ENCODE results near the gene PAX8.

GRCh38 chr2:113305146-113305545 is 26.4 kb upstream of the PAX8 start:
- TF ChIP-seq CTCF (IDR thresholded peaks at IDR 0.05) (no peak), POLR2A (IDR thresholded peaks at IDR 0.05) (no peak), POLR2AphosphoS5 (IDR thresholded peaks at IDR 0.05) (no peak)
